Measurements from ENCODE around the gene XIST. TPM values are rescaled to one million over a fixed set of nuclear protein-coding genes. Genes with fewer than 3 reads are reported as not detected.

XIST gene
- total RNA-seq, 4 donors from 2014 or later, result 0.73 to 22.6 (median 20.0) TPM; not detected in 1

- Histone ChIP-seq H3K4me3 (no peak overlapping the region), H3K27me3 (peaks cover 0 to 10% (median 5%) of the 10 kb centered on the region in 3 donors), H3K9me3 (no peaks in the 10 kb centered on the region), H3K4me1 (no peaks in the 10 kb centered on the region), H3K27ac (no peak overlapping the region), H3K36me3 (no peaks in the 10 kb centered on the region)
- DNase-seq (no peak), ATAC-seq (no peak)
- intact Hi-C loops (cut with DNase I; ENCODE audit: low total_unique reads) (no loop called here), in situ Hi-C loops (cut with MboI; ENCODE audit: low sequenced_read_pairs in 4 of 4) (loop anchor here in 3 of 4 donors (25.0 kb wide), 2 partner anchors 268 to 668 kb away; no protein-coding TSS in a partner anchor)
- TF ChIP-seq CTCF (IDR thresholded peaks at IDR 0.05 in 4 of 5, conservative IDR thresholded peaks at IDR 0.05 in 1 of 5) (no peak), POLR2A (IDR thresholded peaks at IDR 0.05) (no peak)
Measured at GRCh38 chrX:73868916-73869315, 16.4 kb upstream of the XIST start.

- in situ Hi-C loops (cut with MboI; ENCODE audit: low sequenced_read_pairs in 4 of 4) (loop anchor here in 3 of 4 donors (25.0 kb wide), 2 partner anchors 270 to 670 kb away; no protein-coding TSS in a partner anchor), intact Hi-C loops (cut with DNase I; ENCODE audit: low total_unique reads) (no loop called here)
- ATAC-seq (no peak), DNase-seq (no peak)
- H3K27ac ChIP-seq, result no peak overlapping the region
- H3K4me1 ChIP-seq, result no peaks in the 10 kb centered on the region
- TF ChIP-seq POLR2A (IDR thresholded peaks at IDR 0.05) (no peak), CTCF (IDR thresholded peaks at IDR 0.05 in 4 of 5, conservative IDR thresholded peaks at IDR 0.05 in 1 of 5) (no peak)
- H3K4me3 ChIP-seq, result no peak overlapping the region
- no peaks in the 10 kb centered on the region for H3K36me3 ChIP-seq
- H3K27me3 ChIP-seq, result peaks cover 0 to 13% (median 5%) of the 10 kb centered on the region in 3 donors
- no peaks in the 10 kb centered on the region for H3K9me3 ChIP-seq
Measured at GRCh38 chrX:73867144-73867543, 14.6 kb upstream of the XIST start.

- DNase-seq (no peak), ATAC-seq (no peak)
- peaks cover 0 to 13% (median 5%) of the 10 kb centered on the region in 3 donors for H3K27me3 ChIP-seq
- no peaks in the 10 kb centered on the region for H3K9me3 ChIP-seq
- intact Hi-C loops (cut with DNase I; ENCODE audit: low total_unique reads), result no loop called here
- TF ChIP-seq POLR2A (IDR thresholded peaks at IDR 0.05), result no peak
- TF ChIP-seq CTCF (IDR thresholded peaks at IDR 0.05 in 4 of 5, conservative IDR thresholded peaks at IDR 0.05 in 1 of 5), result no peak
- H3K36me3 ChIP-seq, result no peaks in the 10 kb centered on the region
- no peak overlapping the region for H3K27ac ChIP-seq
- no peaks in the 10 kb centered on the region for H3K4me1 ChIP-seq
- H3K4me3 ChIP-seq, result no peak overlapping the region
- in situ Hi-C loops (cut with MboI; ENCODE audit: low sequenced_read_pairs in 4 of 4), result loop anchor here in 3 of 4 donors (25.0 kb wide), 2 partner anchors 273 to 673 kb away; no protein-coding TSS in a partner anchor
Measured at GRCh38 chrX:73863852-73864251, 11.3 kb upstream of the XIST start.

- no peak overlapping the region for H3K4me3 ChIP-seq
- in situ Hi-C loops (cut with MboI; ENCODE audit: low sequenced_read_pairs in 4 of 4), result loop anchor here in 3 of 4 donors (25.0 kb wide), 2 partner anchors 274 to 674 kb away; no protein-coding TSS in a partner anchor
- TF ChIP-seq POLR2A (IDR thresholded peaks at IDR 0.05) (no peak), CTCF (IDR thresholded peaks at IDR 0.05 in 4 of 5, conservative IDR thresholded peaks at IDR 0.05 in 1 of 5) (no peak)
- intact Hi-C loops (cut with DNase I; ENCODE audit: low total_unique reads), result no loop called here
- peaks cover 0 to 12% (median 5%) of the 10 kb centered on the region in 3 donors for H3K27me3 ChIP-seq
- no peaks in the 10 kb centered on the region for H3K36me3 ChIP-seq
- H3K27ac ChIP-seq, result no peak overlapping the region
- ATAC-seq (no peak), DNase-seq (no peak)
- no peaks in the 10 kb centered on the region for H3K9me3 ChIP-seq
- no peaks in the 10 kb centered on the region for H3K4me1 ChIP-seq
Measured at GRCh38 chrX:73863268-73863667, 10.8 kb upstream of the XIST start.

- no peak for DNase-seq
- Histone ChIP-seq H3K27ac (no peak overlapping the region), H3K4me1 (no peaks in the 10 kb centered on the region), H3K4me3 (no peak overlapping the region), H3K9me3 (no peaks in the 10 kb centered on the region), H3K36me3 (no peaks in the 10 kb centered on the region), H3K27me3 (peaks cover 0 to 4% (median 0%) of the 10 kb centered on the region in 3 donors)
- in situ Hi-C loops (cut with MboI; ENCODE audit: low sequenced_read_pairs in 4 of 4), result loop anchor here (5.0 to 25.0 kb wide), 10 partner anchors 95 to 678 kb away; no protein-coding TSS in a partner anchor
- intact Hi-C loops (cut with DNase I; ENCODE audit: low total_unique reads), result no loop called here
- TF ChIP-seq POLR2A (IDR thresholded peaks at IDR 0.05) (no peak), CTCF (IDR thresholded peaks at IDR 0.05 in 4 of 5, conservative IDR thresholded peaks at IDR 0.05 in 1 of 5) (no peak)
- ATAC-seq, result no peak
Measured at GRCh38 chrX:73859622-73860021, 7.1 kb upstream of the XIST start.

Measured in gastrocnemius medialis (tissue), 4 donors.